Neural cell (in vitro differentiated cells): ENCODE results near the gene KDM4B. TPM values are rescaled to one million over a fixed set of nuclear protein-coding genes. Genes with fewer than 3 reads are reported as not detected.

Experiments
- H2AFZ ChIP-seq: fragments of 200-600, 300-800 bp; sonication (generic), shearing (Covaris generic); 2 replicates; pipeline ENCODE4 v1.6.0; 2014; ENCODE audit warnings: low read depth, mild to moderate bottlenecking, antibody characterized with exemption, low read length, moderate library complexity
- H3F3A ChIP-seq: fragments of 200-600 bp; shearing (Covaris generic); 2 replicates; pipeline ENCODE4 v1.6.1; 2016; ENCODE audit warnings: mild to moderate bottlenecking, moderate library complexity, mixed read lengths, antibody characterized with exemption, low read length; ENCODE audit not compliant: insufficient read depth, poor library complexity, severe bottlenecking
- H3K27ac ChIP-seq: fragments of 200-600, 300-800 bp; sonication (generic), shearing (Covaris generic); 2 replicates; pipeline ENCODE4 v1.5.1; 2014; ENCODE audit warnings: mild to moderate bottlenecking, low read length, moderate library complexity
- H3K27me3 ChIP-seq: fragments of 300-800, 200-600 bp; sonication (generic), shearing (Covaris generic); 2 replicates; pipeline ENCODE4 v1.6.0; 2014; ENCODE audit warnings: mild to moderate bottlenecking, low read depth, low read length, moderate library complexity; ENCODE audit not compliant: insufficient read depth
- H3K36me3 ChIP-seq: fragments of 300-800, 200-600 bp; sonication (generic), shearing (Covaris generic); 2 replicates; pipeline ENCODE4 v1.5.1; 2014; ENCODE audit warnings: mild to moderate bottlenecking, antibody characterized with exemption, low read length, moderate library complexity; ENCODE audit not compliant: insufficient read depth
- H3K4me2 ChIP-seq: fragments of 300-800, 200-600 bp; sonication (generic), shearing (Covaris generic); 2 replicates; pipeline ENCODE4 v1.6.0; 2014; ENCODE audit warnings: mild to moderate bottlenecking, low read length
- H3K4me3 ChIP-seq: fragments of 300-800, 200-600 bp; sonication (generic), shearing (Covaris generic); 2 replicates; pipeline ENCODE4 v1.5.1; 2014; ENCODE audit warnings: mild to moderate bottlenecking, low read length, moderate library complexity
- H3K79me2 ChIP-seq: fragments of 200-600 bp; shearing (Covaris generic); replicated peaks from 2 replicates; pipeline ENCODE4 v1.6.0; 2014; ENCODE audit warnings: mild to moderate bottlenecking, low read length, moderate library complexity; ENCODE audit not compliant: insufficient read depth
- H3K9ac ChIP-seq: fragments of 300-800, 200-600 bp; sonication (generic), shearing (Covaris generic); 2 replicates; pipeline ENCODE4 v1.6.1; 2016; ENCODE audit warnings: mild to moderate bottlenecking, low read length, mixed read lengths
- H3K9me2 ChIP-seq: fragments of 200-600 bp; shearing (Covaris generic); 2 replicates; pipeline ENCODE4 v1.6.1; 2016; ENCODE audit warnings: mild to moderate bottlenecking, low read length, mixed read lengths; ENCODE audit not compliant: insufficient read depth
- H3K9me3 ChIP-seq: fragments of 200-600, 300-800 bp; sonication (generic), shearing (Covaris generic); 2 replicates; pipeline ENCODE4 v1.6.1; 2016; ENCODE audit warnings: mild to moderate bottlenecking, mixed run types, low read length, moderate library complexity, mixed read lengths
- H4K20me1 ChIP-seq: fragments of 200-600 bp; shearing (Covaris generic); 2 replicates; pipeline ENCODE4 v1.6.1; 2016; ENCODE audit warnings: mild to moderate bottlenecking, mixed run types; ENCODE audit not compliant: insufficient read depth
- EP300 ChIP-seq: fragments of 450-650 bp; conservative IDR thresholded peaks from 2 replicates; pipeline ENCODE4 v1.6.1; 2014; ENCODE audit warnings: antibody characterized with exemption, mild to moderate bottlenecking, moderate library complexity; ENCODE audit not compliant: poor library complexity, severe bottlenecking
- EZH2 ChIP-seq: fragments of 200-600, 300-800 bp; shearing (Covaris generic), sonication (generic); IDR thresholded peaks from 2 replicates; pipeline ENCODE4 v1.6.1; 2014; ENCODE audit warnings: antibody characterized with exemption, low read length, borderline replicate concordance, mild to moderate bottlenecking; ENCODE audit not compliant: insufficient read depth, poor library complexity, severe bottlenecking
- MXI1 ChIP-seq: fragments of 450-650 bp; conservative IDR thresholded peaks from 2 replicates; pipeline ENCODE4 v1.6.1; 2014; ENCODE audit warnings: antibody characterized with exemption, mild to moderate bottlenecking; ENCODE audit not compliant: poor library complexity, severe bottlenecking
- POLR2AphosphoS5 ChIP-seq: IDR thresholded peaks from 2 replicates; pipeline ENCODE4 v1.6.1; 2012
- RAD21 ChIP-seq: fragments of 450-650 bp; conservative IDR thresholded peaks from 2 replicates; pipeline ENCODE4 v1.6.1; 2014; ENCODE audit warnings: antibody characterized with exemption, mild to moderate bottlenecking, moderate library complexity
- SMC3 ChIP-seq: fragments of 450-650 bp; conservative IDR thresholded peaks from 2 replicates; pipeline ENCODE4 v1.6.1; 2014; ENCODE audit warnings: antibody characterized with exemption, mild to moderate bottlenecking, moderate library complexity; ENCODE audit not compliant: poor library complexity
- TAF1 ChIP-seq: IDR thresholded peaks from 2 replicates; pipeline ENCODE4 v1.6.1; 2012; ENCODE audit warnings: low read depth
- polyA plus RNA-seq: library from polyadenylated mRNA; depleted of rRNA; stranded (reverse); fragments of >200 nt; gene quantifications from 2 replicates; pipeline ENCODE4 v1.2.3, GENCODE V29; 2014
- TF ChIP-seq, protein P1 (sequence below): IDR thresholded peaks from 2 replicates; pipeline ENCODE4 v1.6.1; 2012; ENCODE audit warnings: borderline replicate concordance
- TF ChIP-seq, protein P2 (sequence below): fragments of 450-650 bp; IDR thresholded peaks from 2 replicates; pipeline ENCODE4 v1.5.1; 2014; ENCODE audit warnings: antibody characterized with exemption, mild to moderate bottlenecking, moderate library complexity; ENCODE audit not compliant: poor library complexity, severe bottlenecking

KDM4B gene
- polyA plus RNA-seq, 1 donor from 2014 or later: 19.1 TPM

DNA sequence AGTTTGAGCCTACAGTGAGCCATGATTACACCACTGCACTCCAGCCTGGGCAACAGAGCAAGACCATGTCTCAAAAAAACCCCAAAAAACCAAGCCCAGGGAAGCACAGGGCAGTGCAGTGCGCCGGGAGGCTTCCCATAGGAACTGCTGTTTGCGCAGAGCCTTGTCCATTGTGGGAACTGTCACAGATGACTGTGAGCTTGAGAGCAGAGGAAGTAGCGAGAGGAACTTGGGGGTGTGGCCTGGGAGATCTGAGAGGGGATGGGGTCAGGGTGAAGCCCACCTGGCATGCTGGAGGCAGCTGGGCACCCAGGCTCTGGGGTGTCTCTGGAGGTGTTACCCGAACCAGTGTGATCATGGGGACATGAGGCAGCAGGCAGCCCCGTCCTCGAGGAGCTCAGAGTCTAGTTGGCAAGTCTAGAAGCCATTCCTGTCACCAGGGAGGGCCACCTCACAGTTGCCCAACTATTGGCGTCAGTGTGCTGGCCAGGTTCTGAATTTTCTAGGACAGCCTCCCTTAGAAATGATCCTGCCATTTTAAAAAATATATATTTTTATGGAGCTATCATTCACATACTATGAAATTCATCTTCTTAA, 10.4 kb downstream of the KDM4B start:
- no peak overlapping the region for H3K4me3 ChIP-seq
- H2AFZ ChIP-seq: no peak overlapping the region
- no peak overlapping the region for H3K9ac ChIP-seq
- H3K4me2 ChIP-seq: no peak overlapping the region
- H3K79me2 ChIP-seq: peaks cover 75% of the 10 kb centered on the region
- H3K27ac ChIP-seq: no peak overlapping the region
- no peaks in the 10 kb centered on the region for H3K36me3 ChIP-seq
- TF ChIP-seq SMC3 (no peak), MXI1 (no peak), EP300 (no peak), RAD21 (no peak), POLR2AphosphoS5 (no peak), EZH2 (no peak), TAF1 (no peak)
- TF ChIP-seq, protein P1, sequence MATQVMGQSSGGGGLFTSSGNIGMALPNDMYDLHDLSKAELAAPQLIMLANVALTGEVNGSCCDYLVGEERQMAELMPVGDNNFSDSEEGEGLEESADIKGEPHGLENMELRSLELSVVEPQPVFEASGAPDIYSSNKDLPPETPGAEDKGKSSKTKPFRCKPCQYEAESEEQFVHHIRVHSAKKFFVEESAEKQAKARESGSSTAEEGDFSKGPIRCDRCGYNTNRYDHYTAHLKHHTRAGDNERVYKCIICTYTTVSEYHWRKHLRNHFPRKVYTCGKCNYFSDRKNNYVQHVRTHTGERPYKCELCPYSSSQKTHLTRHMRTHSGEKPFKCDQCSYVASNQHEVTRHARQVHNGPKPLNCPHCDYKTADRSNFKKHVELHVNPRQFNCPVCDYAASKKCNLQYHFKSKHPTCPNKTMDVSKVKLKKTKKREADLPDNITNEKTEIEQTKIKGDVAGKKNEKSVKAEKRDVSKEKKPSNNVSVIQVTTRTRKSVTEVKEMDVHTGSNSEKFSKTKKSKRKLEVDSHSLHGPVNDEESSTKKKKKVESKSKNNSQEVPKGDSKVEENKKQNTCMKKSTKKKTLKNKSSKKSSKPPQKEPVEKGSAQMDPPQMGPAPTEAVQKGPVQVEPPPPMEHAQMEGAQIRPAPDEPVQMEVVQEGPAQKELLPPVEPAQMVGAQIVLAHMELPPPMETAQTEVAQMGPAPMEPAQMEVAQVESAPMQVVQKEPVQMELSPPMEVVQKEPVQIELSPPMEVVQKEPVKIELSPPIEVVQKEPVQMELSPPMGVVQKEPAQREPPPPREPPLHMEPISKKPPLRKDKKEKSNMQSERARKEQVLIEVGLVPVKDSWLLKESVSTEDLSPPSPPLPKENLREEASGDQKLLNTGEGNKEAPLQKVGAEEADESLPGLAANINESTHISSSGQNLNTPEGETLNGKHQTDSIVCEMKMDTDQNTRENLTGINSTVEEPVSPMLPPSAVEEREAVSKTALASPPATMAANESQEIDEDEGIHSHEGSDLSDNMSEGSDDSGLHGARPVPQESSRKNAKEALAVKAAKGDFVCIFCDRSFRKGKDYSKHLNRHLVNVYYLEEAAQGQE: no peak
- TF ChIP-seq, protein P2, sequence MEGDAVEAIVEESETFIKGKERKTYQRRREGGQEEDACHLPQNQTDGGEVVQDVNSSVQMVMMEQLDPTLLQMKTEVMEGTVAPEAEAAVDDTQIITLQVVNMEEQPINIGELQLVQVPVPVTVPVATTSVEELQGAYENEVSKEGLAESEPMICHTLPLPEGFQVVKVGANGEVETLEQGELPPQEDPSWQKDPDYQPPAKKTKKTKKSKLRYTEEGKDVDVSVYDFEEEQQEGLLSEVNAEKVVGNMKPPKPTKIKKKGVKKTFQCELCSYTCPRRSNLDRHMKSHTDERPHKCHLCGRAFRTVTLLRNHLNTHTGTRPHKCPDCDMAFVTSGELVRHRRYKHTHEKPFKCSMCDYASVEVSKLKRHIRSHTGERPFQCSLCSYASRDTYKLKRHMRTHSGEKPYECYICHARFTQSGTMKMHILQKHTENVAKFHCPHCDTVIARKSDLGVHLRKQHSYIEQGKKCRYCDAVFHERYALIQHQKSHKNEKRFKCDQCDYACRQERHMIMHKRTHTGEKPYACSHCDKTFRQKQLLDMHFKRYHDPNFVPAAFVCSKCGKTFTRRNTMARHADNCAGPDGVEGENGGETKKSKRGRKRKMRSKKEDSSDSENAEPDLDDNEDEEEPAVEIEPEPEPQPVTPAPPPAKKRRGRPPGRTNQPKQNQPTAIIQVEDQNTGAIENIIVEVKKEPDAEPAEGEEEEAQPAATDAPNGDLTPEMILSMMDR: no peak
- H4K20me1 ChIP-seq: no peaks in the 10 kb centered on the region
- H3F3A ChIP-seq: no peaks in the 10 kb centered on the region
- H3K9me3 ChIP-seq: no peaks in the 10 kb centered on the region
- H3K27me3 ChIP-seq: no peaks in the 10 kb centered on the region
- no peaks in the 10 kb centered on the region for H3K9me2 ChIP-seq

DNA sequence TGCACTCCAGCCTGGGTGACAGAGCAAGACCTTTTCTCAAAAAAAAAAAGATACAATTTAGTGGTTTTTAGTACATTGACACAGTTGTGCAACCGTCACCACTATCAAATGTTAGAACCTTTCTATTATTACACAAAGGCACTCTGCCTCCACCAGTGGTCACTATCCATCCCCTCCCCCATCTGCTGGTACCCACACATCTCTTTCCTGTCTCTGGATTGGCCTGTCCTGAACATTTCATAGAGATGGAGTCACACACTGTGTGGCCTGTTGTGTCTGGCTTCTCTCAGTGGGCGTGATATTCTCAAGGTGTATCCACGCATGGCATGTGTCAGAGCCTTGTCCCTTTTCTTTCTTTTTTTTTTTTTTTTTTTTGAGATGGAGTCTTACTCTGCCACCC, 11.2 kb downstream of the KDM4B start:
- no peaks in the 10 kb centered on the region for H4K20me1 ChIP-seq
- H3K79me2 ChIP-seq: peaks cover 77% of the 10 kb centered on the region
- no peaks in the 10 kb centered on the region for H3K36me3 ChIP-seq

More for the DNA sequence above, 11.2 kb downstream of the KDM4B start:
- no peak overlapping the region for H3K9ac ChIP-seq
- TF ChIP-seq MXI1 (no peak), SMC3 (no peak), RAD21 (no peak), TAF1 (no peak), EZH2 (no peak), POLR2AphosphoS5 (no peak), EP300 (no peak)
- TF ChIP-seq, protein P2: no peak
- TF ChIP-seq, protein P1: no peak
- H3F3A ChIP-seq: no peaks in the 10 kb centered on the region
- no peaks in the 10 kb centered on the region for H3K27me3 ChIP-seq
- H3K27ac ChIP-seq: no peak overlapping the region
- H3K9me2 ChIP-seq: no peaks in the 10 kb centered on the region
- no peak overlapping the region for H3K4me2 ChIP-seq
- no peak overlapping the region for H3K4me3 ChIP-seq
- no peaks in the 10 kb centered on the region for H3K9me3 ChIP-seq
- no peak overlapping the region for H2AFZ ChIP-seq
